PC-3 (cell line): Measurements from ENCODE around the gene AMD1. TPM values are rescaled to one million over a fixed set of nuclear protein-coding genes. Genes with fewer than 3 reads are reported as not detected.

Experiments used
- ATAC-seq: fragments of 200-7000 bp; cut with Tn5 transposase; 2 replicates; pipeline ENCODE4 v1.9.1; 2020; ENCODE audit warnings: mild to moderate bottlenecking, moderate library complexity
- BruUV-seq: library from RNA; stranded (reverse); fragments of 400-500 nt; replicated peaks from 2 replicates; lab custom pipeline; 2021; lab: Mats Ljungman, UMichigan
- CTCF ChIA-PET: fragments of 300-600 bp; sonication (Branson Sonifier 250); formaldehyde crosslinking; loops from one replicate; lab custom pipeline; 2022; ENCODE audit warnings: antibody characterized with exemption; lab: Charles Lee
- POLR2A ChIA-PET: fragments of 300-600 bp; sonication (Branson Sonifier 250); formaldehyde crosslinking; loops from one replicate; lab custom pipeline; 2022; ENCODE audit warnings: antibody characterized with exemption; ENCODE audit not compliant: unreplicated experiment; lab: Charles Lee
- DNase-seq: peaks from one replicate; pipeline ENCODE4 v3.0.0-alpha.2; 2015
- H2AFZ ChIP-seq: fragments of 300-600 bp; sonication (generic); 2 replicates; pipeline ENCODE4 v1.6.0; 2016; ENCODE audit warnings: antibody characterized with exemption, low read length
- H3F3A ChIP-seq: fragments of 300-600 bp; sonication (generic); one replicate; pipeline ENCODE4 v1.6.0; 2017; ENCODE audit warnings: antibody characterized with exemption, low read length, control low read depth, mild to moderate bottlenecking; ENCODE audit not compliant: unreplicated experiment
- H3K27ac ChIP-seq: fragments of 300-600 bp; sonication (generic); 2 replicates; pipeline ENCODE4 v1.5.1; 2016; ENCODE audit warnings: mild to moderate bottlenecking, low read length
- H3K27me3 ChIP-seq: fragments of 300-600 bp; sonication (generic); 2 replicates; pipeline ENCODE4 v1.6.1; 2016; ENCODE audit warnings: low read length, mixed read lengths
- H3K36me3 ChIP-seq: fragments of 300-600 bp; sonication (generic); 2 replicates; pipeline ENCODE4 v1.6.1; 2016; ENCODE audit warnings: low read depth, mixed run types, low read length, mixed read lengths
- H3K4me1 ChIP-seq: fragments of 300-600 bp; sonication (generic); 2 replicates; pipeline ENCODE4 v1.5.1; 2016; ENCODE audit warnings: low read length; ENCODE audit not compliant: insufficient read depth
- H3K4me2 ChIP-seq: fragments of 300-600 bp; sonication (generic); 2 replicates; pipeline ENCODE4 v1.6.0; 2016; ENCODE audit warnings: low read length
- H3K4me3 ChIP-seq: fragments of 300-600 bp; sonication (generic); 2 replicates; pipeline ENCODE4 v1.5.1; 2016; ENCODE audit warnings: mild to moderate bottlenecking, low read length, mixed read lengths
- H3K79me2 ChIP-seq: fragments of 300-600 bp; sonication (generic); 2 replicates; pipeline ENCODE4 v1.6.1; 2017; ENCODE audit warnings: low read length, mixed read lengths
- H3K9ac ChIP-seq: fragments of 300-600 bp; sonication (generic); 2 replicates; pipeline ENCODE4 v1.6.0; 2016; ENCODE audit warnings: mild to moderate bottlenecking, low read length
- H3K9me2 ChIP-seq: fragments of 300-600 bp; sonication (generic); replicated peaks from 2 replicates; pipeline ENCODE4 v1.6.1; 2016; ENCODE audit warnings: mixed run types, low read length, mixed read lengths
- H3K9me3 ChIP-seq: fragments of 300-600 bp; sonication (generic); 2 replicates; pipeline ENCODE4 v1.6.1; 2016; ENCODE audit warnings: low read length, mixed read lengths
- H4K20me1 ChIP-seq: fragments of 300-600 bp; sonication (generic); 2 replicates; pipeline ENCODE4 v1.6.1; 2016; ENCODE audit warnings: low read length, mixed read lengths
- CTCF ChIP-seq: fragments of 300-600 bp; sonication (generic); conservative IDR thresholded peaks from 2 replicates; pipeline ENCODE4 v1.5.1; 2017; ENCODE audit warnings: antibody characterized with exemption, low read depth, mild to moderate bottlenecking, low read length
- EZH2 ChIP-seq: fragments of 300-600 bp; sonication (generic); IDR thresholded peaks from one replicate; pipeline ENCODE4 v1.6.1; 2017; ENCODE audit warnings: antibody characterized with exemption, mild to moderate bottlenecking, low read length; ENCODE audit not compliant: unreplicated experiment
- EZH2phosphoT487 ChIP-seq: fragments of 300-600 bp; sonication (generic); IDR thresholded peaks from 2 replicates; pipeline ENCODE4 v1.6.1; 2018; ENCODE audit warnings: mild to moderate bottlenecking, antibody characterized with exemption, low read length, borderline replicate concordance
- intact Hi-C: fragments of 100-400 bp; cut with micrococcal nuclease; formaldehyde crosslinking; loops from 2 replicates; pipeline ENCODE4 v1.9.0; 2023
- total RNA-seq: library from RNA; depleted of rRNA; stranded (reverse); fragments of >200 nt; gene quantifications from 2 replicates; pipeline ENCODE4 v1.2.3, GENCODE V29; 2014

Gene AMD1
- total RNA-seq, 1 experiment from 2014 or later: 72.5 TPM

DNA sequence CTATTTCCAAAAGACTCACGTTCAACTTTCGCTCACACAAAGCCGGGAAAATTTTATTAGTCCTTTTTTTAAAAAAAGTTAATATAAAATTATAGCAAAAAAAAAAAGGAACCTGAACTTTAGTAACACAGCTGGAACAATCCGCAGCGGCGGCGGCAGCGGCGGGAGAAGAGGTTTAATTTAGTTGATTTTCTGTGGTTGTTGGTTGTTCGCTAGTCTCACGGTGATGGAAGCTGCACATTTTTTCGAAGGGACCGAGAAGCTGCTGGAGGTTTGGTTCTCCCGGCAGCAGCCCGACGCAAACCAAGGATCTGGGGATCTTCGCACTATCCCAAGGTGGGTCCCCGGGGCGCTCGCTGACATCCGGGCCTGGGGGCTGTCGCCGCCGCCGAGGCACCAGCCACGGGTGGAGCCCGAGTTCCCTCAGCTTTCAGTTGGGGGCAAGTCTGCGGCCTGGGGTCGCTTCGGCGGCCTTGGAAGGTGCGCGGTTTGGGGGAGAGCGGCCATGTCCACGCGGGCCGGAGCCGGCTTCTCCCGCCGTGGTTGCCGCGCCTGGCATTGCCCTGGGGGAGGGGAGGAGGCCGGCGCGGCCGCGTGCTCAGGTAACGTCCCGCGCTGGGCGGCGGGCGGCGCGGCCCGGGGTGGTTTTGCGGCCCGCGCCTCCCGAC, 429 bp downstream of the AMD1 start:
- Histone ChIP-seq H3K4me2 (peak overlapping the region; percentile 97), H3F3A (no peaks in the 10 kb centered on the region), H3K27ac (peak overlapping the region; percentile 60), H3K27me3 (no peaks in the 10 kb centered on the region), H3K9me2 (no peaks in the 10 kb centered on the region), H3K79me2 (peaks cover 67% of the 10 kb centered on the region), H3K4me1 (peaks cover 14% of the 10 kb centered on the region), H3K9ac (peak overlapping the region; percentile 97), H4K20me1 (peaks cover 45% of the 10 kb centered on the region), H3K36me3 (no peaks in the 10 kb centered on the region; the same call in none of the 2 replicates), H3K4me3 (peak overlapping the region; percentile 96), H3K9me3 (no peaks in the 10 kb centered on the region), H2AFZ (no peak overlapping the region)
- TF ChIP-seq CTCF (no peak), EZH2 (no peak), EZH2phosphoT487 (no peak)
- POLR2A ChIA-PET: interaction anchor here (1.0 to 2.7 kb wide), 2 partner anchors 60 to 219 kb away, joined by 8 to 33 read pairs; partner anchors contain the start of gene CDK19
- peak; percentile 3; the same call in 1 of the 2 replicates for ATAC-seq
- intact Hi-C loops: loop anchor here (1.0 to 2.0 kb wide), 2 partner anchors 193 to 256 kb away; no protein-coding TSS in a partner anchor
- DNase-seq: no peak
- BruUV-seq: TSS peak; percentile 70
- CTCF ChIA-PET: interaction anchor here (0.7 to 1.2 kb wide), 4 partner anchors 194 to 347 kb away, joined by 3 to 4 read pairs (median 3); no protein-coding TSS in a partner anchor

- H3K27ac ChIP-seq: peak overlapping the region; percentile 60
- H3K9ac ChIP-seq: peak overlapping the region; percentile 97
- ATAC-seq: peak; percentile 1; the same call in 1 of the 2 replicates
- intact Hi-C loops: loop anchor here (2.0 kb wide), 1 partner anchor 257 kb away; no protein-coding TSS in a partner anchor
- peaks cover 20% of the 10 kb centered on the region for H3K4me1 ChIP-seq
- H3K27me3 ChIP-seq: no peaks in the 10 kb centered on the region
- TF ChIP-seq EZH2 (no peak), CTCF (no peak), EZH2phosphoT487 (no peak)
- no peaks in the 10 kb centered on the region for H3K9me3 ChIP-seq
- no peaks in the 10 kb centered on the region for H3K9me2 ChIP-seq
- H2AFZ ChIP-seq: no peak overlapping the region
- no peak for DNase-seq
- H3K4me2 ChIP-seq: peak overlapping the region; percentile 97
- H4K20me1 ChIP-seq: peaks cover 52% of the 10 kb centered on the region
- peaks cover 74% of the 10 kb centered on the region for H3K79me2 ChIP-seq
- no peaks in the 10 kb centered on the region; the same call in none of the 2 replicates for H3K36me3 ChIP-seq
- TSS peak; percentile 92 for BruUV-seq
- ChIA-PET POLR2A (interaction anchor here (0.6 to 2.7 kb wide), 6 partner anchors 60 to 417 kb away, joined by 4 to 33 read pairs (median 5); partner anchors contain the start of gene CDK19), CTCF (interaction anchor here (0.7 to 1.3 kb wide), 2 partner anchors 193 to 220 kb away, joined by 4 to 18 read pairs; no protein-coding TSS in a partner anchor)
- peak overlapping the region; percentile 96 for H3K4me3 ChIP-seq
- no peaks in the 10 kb centered on the region for H3F3A ChIP-seq
Measured at GRCh38 chr6:110875548-110876169, 1.1 kb downstream of the AMD1 start.
